Loucy (cell line): Measurements from ENCODE around the gene ATPAF2.

Experiments
- EZH2phosphoT487 ChIP-seq: fragments of 200-600 bp; IDR thresholded peaks from 2 replicates; pipeline ENCODE4 v1.6.1; 2018; ENCODE audit warnings: antibody characterized with exemption, mild to moderate bottlenecking, moderate library complexity, borderline replicate concordance
- TF ChIP-seq, protein P1 (sequence below): fragments of 200-600 bp; sonication (generic); conservative IDR thresholded peaks from 2 replicates; pipeline ENCODE4 v1.5.1; 2014; ENCODE audit warnings: mild to moderate bottlenecking, antibody characterized with exemption, low read length

DNA sequence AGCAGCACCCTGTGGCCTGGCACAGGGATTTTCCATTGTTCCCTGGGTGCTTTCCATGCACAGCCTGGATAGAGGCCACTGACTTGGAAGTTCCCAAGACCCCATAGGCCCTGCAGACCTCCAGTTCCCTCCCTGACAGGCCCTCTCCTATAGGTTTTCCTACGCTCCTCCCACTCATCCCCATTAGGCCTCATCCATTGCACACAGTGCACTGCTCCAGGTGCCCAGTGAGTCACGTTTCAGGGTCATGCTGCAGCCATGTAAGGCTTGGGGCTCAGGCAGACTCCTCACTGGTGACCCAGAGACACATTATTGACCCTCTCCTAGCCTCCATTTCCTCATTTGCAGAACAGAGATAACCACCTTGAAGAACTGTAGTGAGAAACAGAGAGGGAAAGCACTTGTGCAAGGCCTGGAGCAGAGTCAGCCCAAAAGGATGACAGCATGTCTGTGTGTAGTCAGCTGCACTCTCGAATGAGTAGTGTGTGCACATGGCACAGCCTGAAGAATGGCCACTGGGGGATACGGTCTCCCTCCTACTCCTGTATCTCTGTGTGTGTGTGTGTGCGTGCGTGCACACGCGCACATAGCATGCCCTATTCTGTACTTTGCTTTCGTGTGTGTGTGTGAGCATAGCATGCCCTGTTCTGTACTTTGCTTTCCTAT is 39.5 kb downstream of the ATPAF2 start:
- TF ChIP-seq, protein P1, sequence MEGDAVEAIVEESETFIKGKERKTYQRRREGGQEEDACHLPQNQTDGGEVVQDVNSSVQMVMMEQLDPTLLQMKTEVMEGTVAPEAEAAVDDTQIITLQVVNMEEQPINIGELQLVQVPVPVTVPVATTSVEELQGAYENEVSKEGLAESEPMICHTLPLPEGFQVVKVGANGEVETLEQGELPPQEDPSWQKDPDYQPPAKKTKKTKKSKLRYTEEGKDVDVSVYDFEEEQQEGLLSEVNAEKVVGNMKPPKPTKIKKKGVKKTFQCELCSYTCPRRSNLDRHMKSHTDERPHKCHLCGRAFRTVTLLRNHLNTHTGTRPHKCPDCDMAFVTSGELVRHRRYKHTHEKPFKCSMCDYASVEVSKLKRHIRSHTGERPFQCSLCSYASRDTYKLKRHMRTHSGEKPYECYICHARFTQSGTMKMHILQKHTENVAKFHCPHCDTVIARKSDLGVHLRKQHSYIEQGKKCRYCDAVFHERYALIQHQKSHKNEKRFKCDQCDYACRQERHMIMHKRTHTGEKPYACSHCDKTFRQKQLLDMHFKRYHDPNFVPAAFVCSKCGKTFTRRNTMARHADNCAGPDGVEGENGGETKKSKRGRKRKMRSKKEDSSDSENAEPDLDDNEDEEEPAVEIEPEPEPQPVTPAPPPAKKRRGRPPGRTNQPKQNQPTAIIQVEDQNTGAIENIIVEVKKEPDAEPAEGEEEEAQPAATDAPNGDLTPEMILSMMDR: no peak
- no peak for TF ChIP-seq EZH2phosphoT487
